Measurements from ENCODE around the gene CCSER1.

- TF ChIP-seq, protein P1, sequence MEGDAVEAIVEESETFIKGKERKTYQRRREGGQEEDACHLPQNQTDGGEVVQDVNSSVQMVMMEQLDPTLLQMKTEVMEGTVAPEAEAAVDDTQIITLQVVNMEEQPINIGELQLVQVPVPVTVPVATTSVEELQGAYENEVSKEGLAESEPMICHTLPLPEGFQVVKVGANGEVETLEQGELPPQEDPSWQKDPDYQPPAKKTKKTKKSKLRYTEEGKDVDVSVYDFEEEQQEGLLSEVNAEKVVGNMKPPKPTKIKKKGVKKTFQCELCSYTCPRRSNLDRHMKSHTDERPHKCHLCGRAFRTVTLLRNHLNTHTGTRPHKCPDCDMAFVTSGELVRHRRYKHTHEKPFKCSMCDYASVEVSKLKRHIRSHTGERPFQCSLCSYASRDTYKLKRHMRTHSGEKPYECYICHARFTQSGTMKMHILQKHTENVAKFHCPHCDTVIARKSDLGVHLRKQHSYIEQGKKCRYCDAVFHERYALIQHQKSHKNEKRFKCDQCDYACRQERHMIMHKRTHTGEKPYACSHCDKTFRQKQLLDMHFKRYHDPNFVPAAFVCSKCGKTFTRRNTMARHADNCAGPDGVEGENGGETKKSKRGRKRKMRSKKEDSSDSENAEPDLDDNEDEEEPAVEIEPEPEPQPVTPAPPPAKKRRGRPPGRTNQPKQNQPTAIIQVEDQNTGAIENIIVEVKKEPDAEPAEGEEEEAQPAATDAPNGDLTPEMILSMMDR (IDR thresholded peaks at IDR 0.05; ENCODE audit: control extremely low read depth in 1 of 3, insufficient read depth in 1 of 3, low read depth in 1 of 3, low read length in 3 of 3), result no peak
- TF ChIP-seq ATF2 (IDR thresholded peaks at IDR 0.05; ENCODE audit: low read length) (no peak), HDAC2 (IDR thresholded peaks at IDR 0.05; ENCODE audit: borderline replicate concordance in 1 of 2, low read depth in 2 of 2, low read length in 2 of 2) (no peak), CEBPB (IDR thresholded peaks at IDR 0.05; ENCODE audit: low read depth, low read length) (no peak), CHD2 (IDR thresholded peaks at IDR 0.05; ENCODE audit: low read length) (no peak), JUN (IDR thresholded peaks at IDR 0.05; ENCODE audit: low read depth, low read length) (no peak), USF2 (IDR thresholded peaks at IDR 0.05; ENCODE audit: low read length) (no peak), POLR2A (IDR thresholded peaks at IDR 0.05; ENCODE audit: control extremely low read depth in 1 of 2, low read depth in 2 of 2, low read length in 2 of 2) (no peak), RAD21 (IDR thresholded peaks at IDR 0.05 in 1 of 2, conservative IDR thresholded peaks at IDR 0.05 in 1 of 2; ENCODE audit: low read depth in 2 of 2, low read length in 2 of 2) (no peak), EP300 (IDR thresholded peaks at IDR 0.05; ENCODE audit: borderline replicate concordance in 1 of 2, low read depth in 2 of 2, low read length in 2 of 2) (no peak), KDM5A (IDR thresholded peaks at IDR 0.05; ENCODE audit: low read length) (no peak)
Observed at GRCh38 chr4:91620952-91621351, 1493.8 kb downstream of the CCSER1 start.
